HEK293 (cell line): ENCODE measurements around the gene MYO1G.

ENCODE experiments used
- KLF16 ChIP-seq: fragments of 450-650 bp; formaldehyde crosslinking; IDR thresholded peaks from 2 replicates; pipeline ENCODE4 v1.5.1; 2017; ENCODE audit warnings: missing biosample characterization, missing genetic modification characterization
- TRIM28 ChIP-seq: IDR thresholded peaks from 2 replicates; pipeline ENCODE4 v1.6.1; 2011; ENCODE audit warnings: low read length, control low read depth, borderline replicate concordance
- ZNF114 ChIP-seq: fragments of 450-650 bp; formaldehyde crosslinking; IDR thresholded peaks from 2 replicates; pipeline ENCODE4 v1.5.0; 2017; ENCODE audit warnings: missing biosample characterization, missing genetic modification characterization
- ZNF121 ChIP-seq: fragments of 450-650 bp; formaldehyde crosslinking; IDR thresholded peaks from 2 replicates; pipeline ENCODE4 v1.5.1; 2016; ENCODE audit warnings: missing biosample characterization, missing genetic modification characterization
- ZNF133 ChIP-seq: fragments of 450-650 bp; formaldehyde crosslinking; IDR thresholded peaks from 2 replicates; pipeline ENCODE4 v1.5.1; 2016; ENCODE audit warnings: missing biosample characterization, missing genetic modification characterization
- ZNF274 ChIP-seq, 2 experiments: fragments of 200-500 bp in 1 of 2; fragments of 450-650 bp in 1 of 2; sonication (Bioruptor generic) in 1 of 2; formaldehyde crosslinking in 1 of 2; IDR thresholded peaks; 2 replicates each; pipeline versions ENCODE4 v1.5.1 to v1.6.1; 2014 to 2016; ENCODE audit warnings: borderline replicate concordance in 1 of 2, inconsistent platforms in 1 of 2, low read length in 1 of 2, missing biosample characterization in 1 of 2, missing genetic modification characterization in 1 of 2
- ZNF473 ChIP-seq: fragments of 450-650 bp; formaldehyde crosslinking; IDR thresholded peaks from 2 replicates; pipeline ENCODE4 v1.5.1; 2017; ENCODE audit warnings: missing biosample characterization, missing genetic modification characterization
- ZNF510 ChIP-seq: fragments of 450-650 bp; formaldehyde crosslinking; IDR thresholded peaks from 2 replicates; pipeline ENCODE4 v1.5.1; 2018; ENCODE audit warnings: mild to moderate bottlenecking, missing genetic modification characterization, missing biosample characterization; ENCODE audit not compliant: insufficient replicate concordance
- ZNF791 ChIP-seq: fragments of 450-650 bp; formaldehyde crosslinking; IDR thresholded peaks from 2 replicates; pipeline ENCODE4 v1.5.1; 2016; ENCODE audit warnings: missing biosample characterization, missing genetic modification characterization
- TF ChIP-seq, protein P1 (sequence below): fragments of 450-650 bp; formaldehyde crosslinking; IDR thresholded peaks from 2 replicates; pipeline ENCODE4 v1.5.1; 2016; ENCODE audit warnings: missing biosample characterization, missing genetic modification characterization
- TF ChIP-seq, protein P2 (sequence below): fragments of 450-650 bp; formaldehyde crosslinking; IDR thresholded peaks from 2 replicates; pipeline ENCODE4 v1.5.1; 2016; ENCODE audit warnings: missing biosample characterization, missing genetic modification characterization, low read depth

GRCh38 chr7:45001826-45002225 lies 23.0 kb upstream of the MYO1G start:
- TF ChIP-seq KLF16 (tag by site-specific recombination) (no peak), ZNF274 (IDR thresholded peaks at IDR 0.05; ENCODE audit: low read length) (no peak), ZNF274 (tag by site-specific recombination; IDR thresholded peaks at IDR 0.05; ENCODE audit: borderline replicate concordance) (no peak), TRIM28 (no peak), ZNF121 (tag by site-specific recombination) (no peak), ZNF473 (tag by site-specific recombination) (no peak), ZNF510 (tag by site-specific recombination) (no peak), ZNF133 (tag by site-specific recombination) (no peak), ZNF114 (tag by site-specific recombination) (no peak), ZNF791 (tag by site-specific recombination) (no peak)
- TF ChIP-seq, protein P1, sequence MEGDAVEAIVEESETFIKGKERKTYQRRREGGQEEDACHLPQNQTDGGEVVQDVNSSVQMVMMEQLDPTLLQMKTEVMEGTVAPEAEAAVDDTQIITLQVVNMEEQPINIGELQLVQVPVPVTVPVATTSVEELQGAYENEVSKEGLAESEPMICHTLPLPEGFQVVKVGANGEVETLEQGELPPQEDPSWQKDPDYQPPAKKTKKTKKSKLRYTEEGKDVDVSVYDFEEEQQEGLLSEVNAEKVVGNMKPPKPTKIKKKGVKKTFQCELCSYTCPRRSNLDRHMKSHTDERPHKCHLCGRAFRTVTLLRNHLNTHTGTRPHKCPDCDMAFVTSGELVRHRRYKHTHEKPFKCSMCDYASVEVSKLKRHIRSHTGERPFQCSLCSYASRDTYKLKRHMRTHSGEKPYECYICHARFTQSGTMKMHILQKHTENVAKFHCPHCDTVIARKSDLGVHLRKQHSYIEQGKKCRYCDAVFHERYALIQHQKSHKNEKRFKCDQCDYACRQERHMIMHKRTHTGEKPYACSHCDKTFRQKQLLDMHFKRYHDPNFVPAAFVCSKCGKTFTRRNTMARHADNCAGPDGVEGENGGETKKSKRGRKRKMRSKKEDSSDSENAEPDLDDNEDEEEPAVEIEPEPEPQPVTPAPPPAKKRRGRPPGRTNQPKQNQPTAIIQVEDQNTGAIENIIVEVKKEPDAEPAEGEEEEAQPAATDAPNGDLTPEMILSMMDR: no peak
- TF ChIP-seq, protein P2, sequence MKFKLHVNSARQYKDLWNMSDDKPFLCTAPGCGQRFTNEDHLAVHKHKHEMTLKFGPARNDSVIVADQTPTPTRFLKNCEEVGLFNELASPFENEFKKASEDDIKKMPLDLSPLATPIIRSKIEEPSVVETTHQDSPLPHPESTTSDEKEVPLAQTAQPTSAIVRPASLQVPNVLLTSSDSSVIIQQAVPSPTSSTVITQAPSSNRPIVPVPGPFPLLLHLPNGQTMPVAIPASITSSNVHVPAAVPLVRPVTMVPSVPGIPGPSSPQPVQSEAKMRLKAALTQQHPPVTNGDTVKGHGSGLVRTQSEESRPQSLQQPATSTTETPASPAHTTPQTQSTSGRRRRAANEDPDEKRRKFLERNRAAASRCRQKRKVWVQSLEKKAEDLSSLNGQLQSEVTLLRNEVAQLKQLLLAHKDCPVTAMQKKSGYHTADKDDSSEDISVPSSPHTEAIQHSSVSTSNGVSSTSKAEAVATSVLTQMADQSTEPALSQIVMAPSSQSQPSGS (tag by site-specific recombination): no peak
